ENCODE results near the gene KIF19.

The KIF19 gene

GRCh38 chr17:74337834-74338500 lies 11.9 kb downstream of the KIF19 start:
- H3K27me3 ChIP-seq (replicated peaks; ENCODE audit: insufficient read depth, low read length) = peaks cover 48% of the 10 kb centered on the region
- no peak overlapping the region for H3K4me2 ChIP-seq (ENCODE audit: low read depth, low read length)
- H3K9me3 ChIP-seq (replicated peaks; ENCODE audit: insufficient read depth, low read length) = no peaks in the 10 kb centered on the region
- no peaks in the 10 kb centered on the region for H3K9me2 ChIP-seq (replicated peaks; ENCODE audit: insufficient read depth, low read length)
- no peaks in the 10 kb centered on the region for H3K79me2 ChIP-seq (ENCODE audit: low read length)
- H3K4me1 ChIP-seq (ENCODE audit: low read length) = peaks cover 9% of the 10 kb centered on the region; the same call in 1 of the 2 replicates
- no peaks in the 10 kb centered on the region for H3K36me3 ChIP-seq (replicated peaks; ENCODE audit: insufficient read depth, low read length)
- H3K4me3 ChIP-seq (ENCODE audit: low read length) = no peak overlapping the region
- H4K20me1 ChIP-seq (ENCODE audit: insufficient read depth, low read length) = no peaks in the 10 kb centered on the region
- no peak overlapping the region for H2AFZ ChIP-seq (ENCODE audit: low read length)
- H3K9ac ChIP-seq (ENCODE audit: low read length) = no peak overlapping the region
- DNase-seq = no peak
- TF ChIP-seq EZH2 (optimal IDR thresholded peaks at IDR 0.05; ENCODE audit: low read depth, low read length) = no peak
- no peak for TF ChIP-seq EZH2phosphoT487 (IDR thresholded peaks at IDR 0.05; ENCODE audit: low read length)
- TF ChIP-seq, protein P1, sequence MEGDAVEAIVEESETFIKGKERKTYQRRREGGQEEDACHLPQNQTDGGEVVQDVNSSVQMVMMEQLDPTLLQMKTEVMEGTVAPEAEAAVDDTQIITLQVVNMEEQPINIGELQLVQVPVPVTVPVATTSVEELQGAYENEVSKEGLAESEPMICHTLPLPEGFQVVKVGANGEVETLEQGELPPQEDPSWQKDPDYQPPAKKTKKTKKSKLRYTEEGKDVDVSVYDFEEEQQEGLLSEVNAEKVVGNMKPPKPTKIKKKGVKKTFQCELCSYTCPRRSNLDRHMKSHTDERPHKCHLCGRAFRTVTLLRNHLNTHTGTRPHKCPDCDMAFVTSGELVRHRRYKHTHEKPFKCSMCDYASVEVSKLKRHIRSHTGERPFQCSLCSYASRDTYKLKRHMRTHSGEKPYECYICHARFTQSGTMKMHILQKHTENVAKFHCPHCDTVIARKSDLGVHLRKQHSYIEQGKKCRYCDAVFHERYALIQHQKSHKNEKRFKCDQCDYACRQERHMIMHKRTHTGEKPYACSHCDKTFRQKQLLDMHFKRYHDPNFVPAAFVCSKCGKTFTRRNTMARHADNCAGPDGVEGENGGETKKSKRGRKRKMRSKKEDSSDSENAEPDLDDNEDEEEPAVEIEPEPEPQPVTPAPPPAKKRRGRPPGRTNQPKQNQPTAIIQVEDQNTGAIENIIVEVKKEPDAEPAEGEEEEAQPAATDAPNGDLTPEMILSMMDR (IDR thresholded peaks at IDR 0.05; ENCODE audit: low read length) = no peak
- no peaks in the 10 kb centered on the region for H3F3A ChIP-seq (ENCODE audit: insufficient read depth, low read length)
- no peak overlapping the region for H3K27ac ChIP-seq (ENCODE audit: low read length)

DNA sequence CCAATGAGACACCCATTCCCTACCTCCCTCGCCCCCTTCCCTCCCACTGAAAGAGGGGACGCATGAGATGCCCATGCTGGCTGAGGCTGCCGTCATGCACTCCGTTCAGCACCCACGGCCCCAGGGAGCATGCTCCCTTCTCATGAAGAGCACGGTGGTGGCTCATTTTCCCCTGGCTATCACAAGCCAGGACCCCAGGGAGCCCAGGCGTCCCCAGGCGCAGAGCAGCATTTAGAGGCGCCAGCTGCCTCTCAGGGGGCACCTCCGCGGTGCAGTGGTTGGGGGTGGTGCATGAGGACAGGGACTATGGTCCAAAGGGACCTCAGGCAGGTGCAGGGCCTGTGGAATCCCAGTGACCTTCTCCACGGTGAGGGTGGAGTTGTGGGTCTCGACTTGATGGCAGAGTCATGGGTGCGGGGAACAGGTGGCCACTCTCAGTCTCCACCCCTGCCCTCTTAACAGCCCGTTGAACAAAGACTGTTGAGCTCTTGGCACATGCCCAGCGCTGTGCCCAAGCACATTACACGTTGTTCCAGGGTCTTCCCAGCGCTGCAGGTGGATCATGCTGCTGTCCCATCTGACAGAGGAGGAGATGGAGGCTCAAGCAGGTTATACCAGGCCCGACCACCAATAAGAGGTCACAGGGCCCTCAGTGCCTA lies 13.6 kb downstream of the KIF19 start:
- Histone ChIP-seq H3K4me3 (ENCODE audit: low read length) (no peak overlapping the region), H4K20me1 (ENCODE audit: insufficient read depth, low read length) (no peaks in the 10 kb centered on the region), H3K36me3 (replicated peaks; ENCODE audit: insufficient read depth, low read length) (no peaks in the 10 kb centered on the region), H3K4me2 (ENCODE audit: low read depth, low read length) (no peak overlapping the region), H3K4me1 (ENCODE audit: low read length) (peaks cover 5% of the 10 kb centered on the region; the same call in 1 of the 2 replicates), H3K9ac (ENCODE audit: low read length) (no peak overlapping the region), H2AFZ (ENCODE audit: low read length) (no peak overlapping the region), H3F3A (ENCODE audit: insufficient read depth, low read length) (no peaks in the 10 kb centered on the region), H3K79me2 (ENCODE audit: low read length) (no peaks in the 10 kb centered on the region), H3K27ac (ENCODE audit: low read length) (no peak overlapping the region), H3K9me2 (replicated peaks; ENCODE audit: insufficient read depth, low read length) (no peaks in the 10 kb centered on the region), H3K9me3 (replicated peaks; ENCODE audit: insufficient read depth, low read length) (no peaks in the 10 kb centered on the region), H3K27me3 (replicated peaks; ENCODE audit: insufficient read depth, low read length) (peaks cover 65% of the 10 kb centered on the region)
- no peak for DNase-seq
- TF ChIP-seq, protein P1 (IDR thresholded peaks at IDR 0.05; ENCODE audit: low read length) = no peak
- no peak for TF ChIP-seq EZH2phosphoT487 (IDR thresholded peaks at IDR 0.05; ENCODE audit: low read length)
- TF ChIP-seq EZH2 (optimal IDR thresholded peaks at IDR 0.05; ENCODE audit: low read depth, low read length) = no peak

DNA sequence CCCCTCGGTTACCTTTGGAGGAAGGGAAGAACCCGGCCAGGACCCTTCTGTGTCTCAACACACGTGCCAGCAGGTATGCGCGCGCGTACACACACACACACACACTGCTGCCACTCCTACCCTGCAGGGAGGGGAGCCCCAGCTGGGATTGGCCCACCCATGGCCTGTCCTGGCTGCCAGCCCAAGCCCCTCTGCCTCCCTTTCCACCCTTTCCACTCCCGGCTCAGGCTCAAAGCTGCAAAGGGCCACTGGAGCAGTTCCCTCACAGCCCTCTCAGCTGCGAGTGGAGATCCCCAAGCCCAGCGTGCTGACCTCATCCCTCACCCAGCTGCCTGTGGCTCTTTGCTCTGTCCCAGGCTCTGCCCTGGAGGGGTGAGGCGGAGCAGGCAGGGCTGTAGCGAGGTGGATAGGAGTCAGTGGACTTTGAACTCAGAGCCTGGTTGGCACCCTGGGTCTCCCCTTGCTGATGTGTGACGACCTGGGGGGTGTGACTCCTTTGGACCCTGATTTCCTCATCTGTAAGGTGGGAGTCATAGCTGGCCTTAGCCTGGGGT lies 14.5 kb downstream of the KIF19 start:
- no peaks in the 10 kb centered on the region for H4K20me1 ChIP-seq (ENCODE audit: insufficient read depth, low read length)
- no peak overlapping the region for H2AFZ ChIP-seq (ENCODE audit: low read length)
- no peak overlapping the region for H3K9ac ChIP-seq (ENCODE audit: low read length)
- no peak overlapping the region for H3K27ac ChIP-seq (ENCODE audit: low read length)
- no peak overlapping the region for H3K4me3 ChIP-seq (ENCODE audit: low read length)
- H3K9me3 ChIP-seq (replicated peaks; ENCODE audit: insufficient read depth, low read length) = no peaks in the 10 kb centered on the region
- H3F3A ChIP-seq (ENCODE audit: insufficient read depth, low read length) = no peaks in the 10 kb centered on the region
- no peaks in the 10 kb centered on the region for H3K36me3 ChIP-seq (replicated peaks; ENCODE audit: insufficient read depth, low read length)
- no peaks in the 10 kb centered on the region for H3K79me2 ChIP-seq (ENCODE audit: low read length)
- DNase-seq = no peak
- no peak overlapping the region for H3K4me2 ChIP-seq (ENCODE audit: low read depth, low read length)
- no peaks in the 10 kb centered on the region for H3K4me1 ChIP-seq (ENCODE audit: low read length)
- peaks cover 74% of the 10 kb centered on the region for H3K27me3 ChIP-seq (replicated peaks; ENCODE audit: insufficient read depth, low read length)
- TF ChIP-seq EZH2phosphoT487 (IDR thresholded peaks at IDR 0.05; ENCODE audit: low read length) = no peak
- TF ChIP-seq, protein P1 (IDR thresholded peaks at IDR 0.05; ENCODE audit: low read length) = no peak
- no peak for TF ChIP-seq EZH2 (optimal IDR thresholded peaks at IDR 0.05; ENCODE audit: low read depth, low read length)
- H3K9me2 ChIP-seq (replicated peaks; ENCODE audit: insufficient read depth, low read length) = no peaks in the 10 kb centered on the region

All from MM.1S (cell line).